Thoracic aorta (tissue), 2 donors: ENCODE data around the gene WFDC8. TPM values are rescaled to one million over a fixed set of nuclear protein-coding genes. Genes with fewer than 3 reads are reported as not detected.

Source experiments
- ATAC-seq: fragments of 150-250 bp; one replicate; pipeline ENCODE4 v1.8.0; 2017; ENCODE audit warnings: low read depth; ENCODE audit not compliant: insufficient number of reproducible peaks, low FRiP score
- DNase-seq: peaks from one replicate; pipeline ENCODE4 v3.0.0-alpha.2; 2020; ENCODE audit warnings: low spot score
- H3K27ac ChIP-seq, 2 donors: fragments of 200-600 bp; sonication (generic); 1 replicate in 1 of 2; 2 replicates in 1 of 2; pipeline ENCODE4 v1.5.1; 2016; ENCODE audit warnings: mild to moderate bottlenecking in 2 of 2, moderate library complexity in 2 of 2
- H3K27me3 ChIP-seq: fragments of 200-600 bp; sonication (generic); replicated peaks from 2 replicates; pipeline ENCODE4 v1.6.0; 2016; ENCODE audit warnings: mild to moderate bottlenecking; ENCODE audit not compliant: insufficient read depth
- H3K36me3 ChIP-seq: fragments of 200-600 bp; sonication (generic); one replicate; pipeline ENCODE4 v1.5.1; 2016
- H3K4me1 ChIP-seq, 2 donors: fragments of 200-600 bp; sonication (generic); 1 replicate in 1 of 2; 2 replicates in 1 of 2; pipeline versions ENCODE4 v1.5.1 to v1.6.0; 2016; ENCODE audit warnings: low read depth in 2 of 2, mild to moderate bottlenecking in 1 of 2; ENCODE audit not compliant: control insufficient read depth in 1 of 2
- H3K4me3 ChIP-seq: fragments of 200-600 bp; sonication (generic); 2 replicates; pipeline ENCODE4 v1.5.1; 2016; ENCODE audit warnings: mild to moderate bottlenecking
- H3K9me3 ChIP-seq: fragments of 200-600 bp; sonication (generic); 2 replicates; pipeline ENCODE4 v1.5.1; 2016
- CTCF ChIP-seq: fragments of 200-600 bp; sonication (generic); IDR thresholded peaks from one replicate; pipeline ENCODE4 v1.5.1; 2019; ENCODE audit warnings: antibody characterized with exemption
- total RNA-seq, 2 donors: library from RNA; depleted of rRNA; stranded (reverse); fragments of >200 nt; gene quantifications; one replicate each; pipeline versions ENCODE4 v1.1.0 to v1.2.3, GENCODE V29; 2016

The WFDC8 gene
- not detected for total RNA-seq

GRCh38 chr20:45579184-45579583 lies at the start of gene WFDC8:
TSS of gene WFDC8 (minus strand) at chr20:45579284. CDS start at chr20:45579247, 37 bp downstream.
- H3K9me3 ChIP-seq = no peaks in the 10 kb centered on the region
- ATAC-seq = no peak
- no peak for TF ChIP-seq CTCF
- no peak for DNase-seq
- H3K4me3 ChIP-seq = no peak within 1 kb of the TSS
- H3K36me3 ChIP-seq = no peaks in the 10 kb centered on the region
- H3K4me1 ChIP-seq = no peaks in the 10 kb centered on the region
- no peaks in the 10 kb centered on the region for H3K27me3 ChIP-seq
- no peak within 1 kb of the TSS for H3K27ac ChIP-seq

- ATAC-seq = no peak
- Histone ChIP-seq H3K27me3 (no peaks in the 10 kb centered on the region), H3K27ac (no peak overlapping the region), H3K36me3 (no peaks in the 10 kb centered on the region), H3K4me3 (no peak overlapping the region), H3K9me3 (no peaks in the 10 kb centered on the region), H3K4me1 (no peaks in the 10 kb centered on the region)
- TF ChIP-seq CTCF = no peak
- DNase-seq = no peak
Observed at GRCh38 chr20:45626540-45626939, 47.5 kb upstream of the WFDC8 start.

GRCh38 chr20:45621593-45621992 lies 42.5 kb upstream of the WFDC8 start:
- DNase-seq = no peak
- no peaks in the 10 kb centered on the region for H3K36me3 ChIP-seq
- no peak overlapping the region for H3K27ac ChIP-seq
- H3K9me3 ChIP-seq = no peaks in the 10 kb centered on the region
- TF ChIP-seq CTCF = no peak
- no peak for ATAC-seq
- H3K4me1 ChIP-seq = no peaks in the 10 kb centered on the region
- no peak overlapping the region for H3K4me3 ChIP-seq
- no peaks in the 10 kb centered on the region for H3K27me3 ChIP-seq

GRCh38 chr20:45617591-45617990 lies 38.5 kb upstream of the WFDC8 start:
- Histone ChIP-seq H3K4me1 (no peaks in the 10 kb centered on the region), H3K36me3 (no peaks in the 10 kb centered on the region), H3K9me3 (no peaks in the 10 kb centered on the region), H3K27ac (no peak overlapping the region), H3K4me3 (no peak overlapping the region), H3K27me3 (no peaks in the 10 kb centered on the region)
- ATAC-seq = no peak
- DNase-seq = no peak
- no peak for TF ChIP-seq CTCF

GRCh38 chr20:45612314-45612713 lies 33.2 kb upstream of the WFDC8 start:
- no peak for ATAC-seq

More at GRCh38 chr20:45612314-45612713, 33.2 kb upstream of the WFDC8 start:
- no peaks in the 10 kb centered on the region for H3K27me3 ChIP-seq
- no peak for DNase-seq
- H3K9me3 ChIP-seq = no peaks in the 10 kb centered on the region
- TF ChIP-seq CTCF = no peak
- no peaks in the 10 kb centered on the region for H3K36me3 ChIP-seq
- H3K4me3 ChIP-seq = no peak overlapping the region
- H3K4me1 ChIP-seq = no peaks in the 10 kb centered on the region
- no peak overlapping the region for H3K27ac ChIP-seq
